Fibroblast of peridontal ligament (primary cell): ENCODE data around the gene WNT16.

ENCODE experiments used
- DNase-seq: peaks from one replicate; pipeline ENCODE4 v3.0.0-alpha.2; 2010; ENCODE audit errors: extremely low read depth

Gene WNT16

GRCh38 chr7:121344093-121344492 is 15.3 kb downstream of the WNT16 start:
- peak; percentile 54 for DNase-seq

GRCh38 chr7:121344497-121344896 is 15.7 kb downstream of the WNT16 start:
- no peak for DNase-seq

GRCh38 chr7:121351682-121352081 is 22.9 kb downstream of the WNT16 start:
- DNase-seq: no peak

GRCh38 chr7:121352323-121352722 is 23.5 kb downstream of the WNT16 start:
- DNase-seq: no peak

GRCh38 chr7:121355574-121355973 is 26.8 kb downstream of the WNT16 start:
- DNase-seq: no peak

GRCh38 chr7:121360564-121360963 is 31.8 kb downstream of the WNT16 start:
- DNase-seq: no peak

GRCh38 chr7:121366852-121367431 is 38.1 kb downstream of the WNT16 start:
- peak; percentile 77 for DNase-seq

- DNase-seq: peak; percentile 74
These were observed 40.7 kb downstream of the WNT16 start for GRCh38 chr7:121369462-121369861.

GRCh38 chr7:121371367-121371766 is 42.6 kb downstream of the WNT16 start:
- no peak for DNase-seq

GRCh38 chr7:121371883-121372282 is 43.1 kb downstream of the WNT16 start:
- peak; percentile 14 for DNase-seq

- no peak for DNase-seq
These were observed 43.7 kb downstream of the WNT16 start for GRCh38 chr7:121372376-121373010.

GRCh38 chr7:121373177-121373576 is 44.4 kb downstream of the WNT16 start:
- DNase-seq: no peak

- no peak for DNase-seq
These were observed 48.2 kb downstream of the WNT16 start for GRCh38 chr7:121376979-121377378.

GRCh38 chr7:121379930-121380329 is 51.1 kb downstream of the WNT16 start:
- no peak for DNase-seq

- no peak for DNase-seq
These were observed 53.7 kb downstream of the WNT16 start for GRCh38 chr7:121382473-121382872.

GRCh38 chr7:121383235-121383910 is 54.6 kb downstream of the WNT16 start:
- no peak for DNase-seq

- no peak for DNase-seq
These were observed 55.5 kb downstream of the WNT16 start for GRCh38 chr7:121384265-121384664.

- DNase-seq: no peak
These were observed 56.4 kb downstream of the WNT16 start for GRCh38 chr7:121385056-121385799.

GRCh38 chr7:121385800-121386179 is 57.0 kb downstream of the WNT16 start:
- no peak for DNase-seq

GRCh38 chr7:121388950-121389349 is 60.1 kb downstream of the WNT16 start:
- no peak for DNase-seq

- no peak for DNase-seq
These were observed 61.3 kb downstream of the WNT16 start for GRCh38 chr7:121390109-121390508.

- no peak for DNase-seq
These were observed 61.8 kb downstream of the WNT16 start for GRCh38 chr7:121390617-121391016.
